HepG2 (cell line): ENCODE results near the gene RPL26. TPM values are rescaled to one million over a fixed set of nuclear protein-coding genes. Genes with fewer than 3 reads are reported as not detected.

Experiments
- AKAP8 ChIP-seq: sonication (generic); formaldehyde crosslinking; IDR thresholded peaks from 2 replicates; pipeline ENCODE4 v1.5.1; 2020; ENCODE audit warnings: mild to moderate bottlenecking, missing genetic modification reagents
- HMG20B ChIP-seq: conservative IDR thresholded peaks from 2 replicates; pipeline ENCODE4 v1.6.1; 2016; ENCODE audit warnings: missing genetic modification reagents, missing compliant biosample characterization
- KIAA2018 ChIP-seq: sonication (generic); formaldehyde crosslinking; IDR thresholded peaks from 2 replicates; pipeline ENCODE4 v1.5.0; 2020; ENCODE audit warnings: mild to moderate bottlenecking, missing genetic modification reagents, borderline replicate concordance
- MTF1 ChIP-seq: sonication (generic); formaldehyde crosslinking; IDR thresholded peaks from 2 replicates; pipeline ENCODE4 v1.5.0; 2020; ENCODE audit warnings: missing genetic modification reagents
- MYC ChIP-seq: sonication (generic); formaldehyde crosslinking; IDR thresholded peaks from 2 replicates; pipeline ENCODE4 v1.9.0; 2021; ENCODE audit warnings: missing genetic modification reagents, borderline replicate concordance
- SALL1 ChIP-seq: sonication (generic); formaldehyde crosslinking; IDR thresholded peaks from 2 replicates; pipeline ENCODE4 v1.8.0; 2022; ENCODE audit warnings: mild to moderate bottlenecking, missing genetic modification reagents
- ZNF24 ChIP-seq: fragments of 450-650 bp; IDR thresholded peaks from 2 replicates; pipeline ENCODE4 v1.6.1; 2017; ENCODE audit warnings: antibody characterized with exemption, mild to moderate bottlenecking
- ZNF282 ChIP-seq: fragments of 450-650 bp; IDR thresholded peaks from 2 replicates; pipeline ENCODE4 v1.6.1; 2018; ENCODE audit not compliant: partially characterized antibody
- ZNF775 ChIP-seq: sonication (generic); formaldehyde crosslinking; IDR thresholded peaks from 2 replicates; pipeline ENCODE4 v1.4.0; 2020; ENCODE audit warnings: missing genetic modification reagents, mild to moderate bottlenecking, moderate library complexity, borderline replicate concordance
- ZSCAN25 ChIP-seq: sonication (generic); formaldehyde crosslinking; IDR thresholded peaks from 2 replicates; pipeline ENCODE4 v1.8.0; 2022; ENCODE audit warnings: mild to moderate bottlenecking, missing genetic modification reagents
- polyA plus RNA-seq, 8 experiments: library from polyadenylated mRNA; depleted of rRNA in 3 of 8; stranded (reverse) in 7 of 8; unstranded in 1 of 8; fragments of >200 nt; fragmentation: Illumina TruSeq in 4 of 8; extraction: Trizol in 4 of 8; gene quantifications; 2 replicates each; pipeline versions ENCODE4 v1.2.1 to v1.2.3, GENCODE V29; 2011 to 2016; ENCODE audit warnings: low read depth in 4 of 8, missing spikeins in 1 of 8, mixed read lengths in 1 of 8; ENCODE audit not compliant: insufficient read depth in 1 of 8
- total RNA-seq, 5 experiments: library from RNA; depleted of rRNA; stranded (reverse); fragments of >200 nt; fragmentation: Illumina TruSeq; extraction: Trizol; gene quantifications; 2 replicates each; pipeline ENCODE4 v1.2.3, GENCODE V29; 2016; ENCODE audit warnings: low read depth in 1 of 5
- TF ChIP-seq, protein P1 (sequence below): sonication (generic); formaldehyde crosslinking; IDR thresholded peaks from 2 replicates; pipeline ENCODE4 v1.4.0; 2020; ENCODE audit warnings: missing genetic modification reagents
- TF ChIP-seq, protein P2 (sequence below): sonication (generic); formaldehyde crosslinking; IDR thresholded peaks from 2 replicates; pipeline ENCODE4 v1.4.0; 2020; ENCODE audit warnings: missing genetic modification reagents, borderline replicate concordance
- TF ChIP-seq, protein P3 (sequence below): sonication (generic); formaldehyde crosslinking; IDR thresholded peaks from 2 replicates; pipeline ENCODE4 v1.8.1; 2023; ENCODE audit warnings: mild to moderate bottlenecking, moderate library complexity, missing genetic modification reagents

RPL26 gene
- total and polyA plus RNA-seq, 2 of the 13 experiments (the other 11 are each of a cell fraction or from before 2014, with no cell fraction given): 2,817 to 3,529 TPM

DNA sequence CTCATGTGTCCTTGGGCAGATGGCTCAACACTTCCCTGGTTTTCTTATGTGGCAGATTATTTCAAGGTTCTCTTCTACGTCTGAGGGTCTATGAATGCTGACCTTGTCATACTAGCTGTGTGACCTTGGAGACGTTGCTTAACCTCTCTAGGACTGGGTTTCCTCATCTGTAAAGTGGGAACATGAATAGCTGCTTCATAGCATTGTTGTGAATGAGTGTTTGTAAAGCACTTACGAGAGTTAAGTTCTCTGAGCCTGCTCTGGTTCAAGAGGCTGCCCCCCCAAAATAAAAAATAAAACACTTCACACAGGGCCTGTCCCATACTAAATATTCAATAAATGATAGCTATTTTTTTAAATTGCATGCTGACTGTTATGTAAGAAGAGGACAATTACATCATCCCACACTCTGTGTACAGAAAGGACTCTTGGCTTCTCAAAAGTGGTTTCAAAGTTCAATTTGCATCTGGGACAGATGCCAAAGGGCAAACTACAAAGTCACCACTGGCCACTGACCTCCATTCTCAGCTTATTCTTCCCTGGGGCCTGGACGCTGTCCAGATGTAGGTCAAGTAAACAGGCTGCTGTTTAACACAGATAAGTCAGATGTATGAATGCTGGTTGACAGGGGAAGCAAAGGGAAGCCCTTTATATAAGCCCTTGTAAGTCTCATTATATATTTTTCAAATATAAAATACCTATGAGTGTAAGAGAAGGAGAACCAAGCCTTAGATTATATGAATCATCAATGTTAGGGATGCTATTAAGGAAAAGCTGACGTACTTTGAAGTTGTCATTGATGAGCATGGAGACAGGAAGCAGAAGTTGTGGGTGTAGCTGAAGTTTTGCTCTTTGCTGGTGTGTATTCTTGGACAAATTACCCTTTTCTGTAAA, 37.3 kb upstream of the RPL26 start (continued):
- TF ChIP-seq KIAA2018 (CRISPR knock-in tag) (no peak), AKAP8 (no peak), ZSCAN25 (peak; percentile 53; the same call in 1 of the 2 replicates), HMG20B (CRISPR knock-in tag) (peak; percentile 77; the same call in 1 of the 2 replicates), SALL1 (CRISPR knock-in tag) (peak; percentile 96), ZNF24 (0 out of 2 replicates have a peak, but pooled peaks have one; percentile 18), MYC (CRISPR knock-in tag) (no peak), ZNF282 (no peak), MTF1 (CRISPR knock-in tag) (no peak), ZNF775 (CRISPR knock-in tag) (no peak)
- TF ChIP-seq, protein P1, sequence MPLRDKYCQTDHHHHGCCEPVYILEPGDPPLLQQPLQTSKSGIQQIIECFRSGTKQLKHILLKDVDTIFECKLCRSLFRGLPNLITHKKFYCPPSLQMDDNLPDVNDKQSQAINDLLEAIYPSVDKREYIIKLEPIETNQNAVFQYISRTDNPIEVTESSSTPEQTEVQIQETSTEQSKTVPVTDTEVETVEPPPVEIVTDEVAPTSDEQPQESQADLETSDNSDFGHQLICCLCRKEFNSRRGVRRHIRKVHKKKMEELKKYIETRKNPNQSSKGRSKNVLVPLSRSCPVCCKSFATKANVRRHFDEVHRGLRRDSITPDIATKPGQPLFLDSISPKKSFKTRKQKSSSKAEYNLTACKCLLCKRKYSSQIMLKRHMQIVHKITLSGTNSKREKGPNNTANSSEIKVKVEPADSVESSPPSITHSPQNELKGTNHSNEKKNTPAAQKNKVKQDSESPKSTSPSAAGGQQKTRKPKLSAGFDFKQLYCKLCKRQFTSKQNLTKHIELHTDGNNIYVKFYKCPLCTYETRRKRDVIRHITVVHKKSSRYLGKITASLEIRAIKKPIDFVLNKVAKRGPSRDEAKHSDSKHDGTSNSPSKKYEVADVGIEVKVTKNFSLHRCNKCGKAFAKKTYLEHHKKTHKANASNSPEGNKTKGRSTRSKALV (CRISPR knock-in tag): peak; percentile 76
- TF ChIP-seq, protein P2, sequence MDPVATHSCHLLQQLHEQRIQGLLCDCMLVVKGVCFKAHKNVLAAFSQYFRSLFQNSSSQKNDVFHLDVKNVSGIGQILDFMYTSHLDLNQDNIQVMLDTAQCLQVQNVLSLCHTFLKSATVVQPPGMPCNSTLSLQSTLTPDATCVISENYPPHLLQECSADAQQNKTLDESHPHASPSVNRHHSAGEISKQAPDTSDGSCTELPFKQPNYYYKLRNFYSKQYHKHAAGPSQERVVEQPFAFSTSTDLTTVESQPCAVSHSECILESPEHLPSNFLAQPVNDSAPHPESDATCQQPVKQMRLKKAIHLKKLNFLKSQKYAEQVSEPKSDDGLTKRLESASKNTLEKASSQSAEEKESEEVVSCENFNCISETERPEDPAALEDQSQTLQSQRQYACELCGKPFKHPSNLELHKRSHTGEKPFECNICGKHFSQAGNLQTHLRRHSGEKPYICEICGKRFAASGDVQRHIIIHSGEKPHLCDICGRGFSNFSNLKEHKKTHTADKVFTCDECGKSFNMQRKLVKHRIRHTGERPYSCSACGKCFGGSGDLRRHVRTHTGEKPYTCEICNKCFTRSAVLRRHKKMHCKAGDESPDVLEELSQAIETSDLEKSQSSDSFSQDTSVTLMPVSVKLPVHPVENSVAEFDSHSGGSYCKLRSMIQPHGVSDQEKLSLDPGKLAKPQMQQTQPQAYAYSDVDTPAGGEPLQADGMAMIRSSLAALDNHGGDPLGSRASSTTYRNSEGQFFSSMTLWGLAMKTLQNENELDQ (CRISPR knock-in tag): no peak
- TF ChIP-seq, protein P3, sequence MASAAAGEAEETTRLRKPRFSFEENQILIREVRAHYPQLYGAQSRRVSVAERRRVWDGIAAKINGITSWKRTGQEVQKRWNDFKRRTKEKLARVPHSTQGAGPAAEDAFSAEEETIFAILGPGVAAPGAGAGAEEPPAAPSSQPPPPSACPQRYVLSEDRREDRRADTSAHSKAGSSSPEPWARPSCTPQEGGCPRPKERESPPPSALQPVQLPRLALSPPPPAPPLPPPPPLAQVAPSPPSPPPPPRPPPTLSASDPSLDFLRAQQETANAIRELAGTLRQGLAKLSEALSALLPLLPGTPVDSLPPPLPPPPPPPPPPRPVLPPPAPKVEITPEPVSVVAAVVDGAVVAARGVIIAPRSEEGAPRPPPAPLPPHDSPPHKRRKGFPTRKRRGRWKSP (CRISPR knock-in tag): no peak; the same call in 1 of the 2 replicates
